ENCODE data around the gene SND1.

SND1 gene

DNA sequence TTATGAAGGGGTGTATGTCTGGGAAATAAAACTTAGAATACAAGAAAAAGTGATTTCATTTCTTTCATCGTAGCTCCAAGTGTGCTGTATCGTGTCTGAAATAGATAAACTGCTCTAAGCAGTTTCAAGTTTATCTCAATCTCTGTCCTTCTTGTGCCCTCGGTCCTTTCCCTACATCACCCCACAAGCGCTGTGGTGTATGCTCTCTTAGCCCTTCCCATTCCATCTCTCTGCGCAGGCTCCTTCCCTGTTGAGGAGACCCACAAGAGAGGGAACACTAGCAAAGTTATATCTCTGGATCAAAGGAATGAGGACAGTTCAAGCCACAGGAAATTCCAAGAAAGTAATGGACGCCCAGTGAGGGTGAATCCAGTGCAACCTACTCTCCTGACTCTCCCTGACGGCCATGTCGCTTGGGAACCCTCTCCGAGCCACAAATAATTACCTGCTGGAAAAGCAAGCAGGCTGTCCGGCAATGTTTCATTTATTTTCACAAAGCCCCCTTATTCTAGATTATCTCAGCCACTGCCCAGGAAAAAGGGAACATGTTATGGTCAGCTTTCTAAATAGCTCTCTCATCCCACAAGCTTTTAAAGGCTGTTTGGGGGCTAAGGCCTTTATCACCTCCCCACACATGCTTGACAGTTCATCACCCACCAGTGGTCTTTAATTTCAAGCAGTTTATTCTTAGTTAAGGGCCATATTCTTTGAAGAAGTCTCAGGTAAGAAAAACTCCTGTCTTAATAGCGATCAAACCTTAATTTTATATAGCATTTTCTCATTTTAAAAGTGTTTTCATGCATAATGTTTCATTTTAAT, 344.5 kb downstream of the SND1 start:
- FAIRE-seq (no peak), DNase-seq (ENCODE audit: insufficient read length, low spot score) (no peak)
- TF ChIP-seq, protein P1, sequence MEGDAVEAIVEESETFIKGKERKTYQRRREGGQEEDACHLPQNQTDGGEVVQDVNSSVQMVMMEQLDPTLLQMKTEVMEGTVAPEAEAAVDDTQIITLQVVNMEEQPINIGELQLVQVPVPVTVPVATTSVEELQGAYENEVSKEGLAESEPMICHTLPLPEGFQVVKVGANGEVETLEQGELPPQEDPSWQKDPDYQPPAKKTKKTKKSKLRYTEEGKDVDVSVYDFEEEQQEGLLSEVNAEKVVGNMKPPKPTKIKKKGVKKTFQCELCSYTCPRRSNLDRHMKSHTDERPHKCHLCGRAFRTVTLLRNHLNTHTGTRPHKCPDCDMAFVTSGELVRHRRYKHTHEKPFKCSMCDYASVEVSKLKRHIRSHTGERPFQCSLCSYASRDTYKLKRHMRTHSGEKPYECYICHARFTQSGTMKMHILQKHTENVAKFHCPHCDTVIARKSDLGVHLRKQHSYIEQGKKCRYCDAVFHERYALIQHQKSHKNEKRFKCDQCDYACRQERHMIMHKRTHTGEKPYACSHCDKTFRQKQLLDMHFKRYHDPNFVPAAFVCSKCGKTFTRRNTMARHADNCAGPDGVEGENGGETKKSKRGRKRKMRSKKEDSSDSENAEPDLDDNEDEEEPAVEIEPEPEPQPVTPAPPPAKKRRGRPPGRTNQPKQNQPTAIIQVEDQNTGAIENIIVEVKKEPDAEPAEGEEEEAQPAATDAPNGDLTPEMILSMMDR (IDR thresholded peaks at IDR 0.05; ENCODE audit: insufficient read depth, missing control alignments): no peak

DNA sequence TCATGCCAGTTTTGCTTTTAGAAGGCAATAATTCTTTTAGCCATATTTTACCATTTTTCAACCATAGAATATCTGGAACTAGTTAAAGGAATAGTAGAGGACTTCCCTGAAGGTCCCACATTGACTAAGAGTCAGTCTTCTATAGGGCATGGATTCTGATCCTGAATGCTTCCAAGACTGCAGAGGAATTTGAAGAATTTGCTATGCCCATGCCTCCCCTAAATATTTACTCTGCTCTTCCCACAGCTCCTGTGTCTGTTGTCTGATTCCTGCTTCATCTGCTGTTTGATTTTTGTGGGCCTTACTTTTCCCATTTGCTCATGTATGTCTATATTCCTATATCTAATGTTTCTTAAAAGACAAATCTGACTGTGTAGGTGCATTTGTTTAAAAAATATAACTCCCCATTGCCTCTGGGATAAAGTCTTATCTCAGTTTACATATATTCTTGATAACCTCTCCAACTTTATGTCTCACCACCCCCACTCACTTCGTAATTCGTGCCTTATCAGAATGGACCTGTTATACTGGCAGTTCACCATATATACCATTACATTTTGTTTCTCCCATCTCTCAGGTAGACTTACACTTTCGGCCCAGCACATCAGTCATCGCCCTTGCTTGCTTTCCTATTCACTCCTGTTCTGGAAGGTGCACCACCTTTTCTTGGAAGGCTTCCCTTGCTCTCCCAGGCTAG, 345.4 kb downstream of the SND1 start:
- DNase-seq (ENCODE audit: insufficient read length, low spot score): no peak
- TF ChIP-seq, protein P1 (IDR thresholded peaks at IDR 0.05; ENCODE audit: insufficient read depth, missing control alignments): no peak
- no peak for FAIRE-seq

DNA sequence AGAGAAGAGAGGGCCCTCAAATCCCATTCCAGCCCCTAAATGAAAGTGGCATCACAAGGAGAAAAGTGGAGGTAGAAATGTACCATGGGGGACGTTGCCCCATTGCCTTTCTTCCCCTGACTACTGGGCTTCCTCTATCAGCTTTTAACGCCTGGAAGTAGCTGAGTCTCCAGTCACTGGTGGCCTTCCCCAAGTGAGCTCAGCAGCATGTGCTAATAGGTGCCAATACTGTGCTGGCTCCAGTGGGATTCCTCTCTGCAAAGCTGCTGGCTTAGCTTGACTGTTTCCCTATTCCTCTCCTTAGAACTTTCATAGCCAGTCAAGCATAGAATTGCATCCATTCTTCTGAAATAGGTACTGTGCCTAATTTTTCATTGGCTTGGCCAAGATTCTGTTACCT, 346.7 kb downstream of the SND1 start:
- DNase-seq (ENCODE audit: insufficient read length, low spot score) (no peak), FAIRE-seq (no peak)
- TF ChIP-seq, protein P1 (IDR thresholded peaks at IDR 0.05; ENCODE audit: insufficient read depth, missing control alignments): no peak

DNA sequence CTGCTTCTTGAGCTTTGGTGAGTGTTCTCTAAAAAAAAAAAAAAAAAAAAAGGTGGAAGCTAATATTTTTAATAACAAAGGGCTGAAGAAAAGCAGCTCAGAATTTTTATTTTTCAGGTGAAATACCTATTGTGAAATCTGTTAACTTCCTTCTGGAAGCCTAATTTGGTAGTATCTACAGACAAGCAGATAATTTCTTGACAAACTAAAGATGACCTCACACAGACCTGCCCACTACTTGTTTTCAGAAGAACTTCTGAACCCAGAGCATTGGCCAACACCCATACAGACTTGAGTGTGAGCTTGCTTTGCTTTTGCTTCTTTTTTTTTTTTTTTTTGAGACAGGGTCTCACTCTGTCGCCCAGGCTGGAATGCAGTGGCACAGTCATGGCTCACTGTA, 348.1 kb downstream of the SND1 start:
- FAIRE-seq: no peak
- no peak for DNase-seq (ENCODE audit: insufficient read length, low spot score)
- TF ChIP-seq, protein P1 (IDR thresholded peaks at IDR 0.05; ENCODE audit: insufficient read depth, missing control alignments): no peak

DNA sequence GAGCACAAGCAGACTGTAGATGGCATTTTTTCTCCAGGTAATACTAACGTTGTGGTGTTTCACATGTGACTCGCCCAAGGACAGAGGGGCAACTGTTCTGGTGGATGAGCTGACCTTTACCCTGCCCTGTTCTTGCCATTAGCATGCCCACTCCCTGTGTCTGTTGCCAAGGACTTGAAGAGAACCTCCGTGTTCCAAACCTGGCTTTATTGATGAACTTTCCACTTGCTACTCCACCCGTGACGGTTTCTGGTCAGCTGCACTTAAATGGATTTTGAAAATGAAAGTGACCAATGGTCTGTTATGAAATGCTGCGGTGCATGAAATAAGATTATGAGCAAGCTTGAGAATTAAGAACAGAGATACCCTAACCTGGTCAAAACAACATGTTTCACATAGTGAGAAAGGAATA, 348.9 kb downstream of the SND1 start:
- TF ChIP-seq, protein P1 (IDR thresholded peaks at IDR 0.05; ENCODE audit: insufficient read depth, missing control alignments): no peak
- DNase-seq (ENCODE audit: insufficient read length, low spot score): no peak
- no peak for FAIRE-seq

DNA sequence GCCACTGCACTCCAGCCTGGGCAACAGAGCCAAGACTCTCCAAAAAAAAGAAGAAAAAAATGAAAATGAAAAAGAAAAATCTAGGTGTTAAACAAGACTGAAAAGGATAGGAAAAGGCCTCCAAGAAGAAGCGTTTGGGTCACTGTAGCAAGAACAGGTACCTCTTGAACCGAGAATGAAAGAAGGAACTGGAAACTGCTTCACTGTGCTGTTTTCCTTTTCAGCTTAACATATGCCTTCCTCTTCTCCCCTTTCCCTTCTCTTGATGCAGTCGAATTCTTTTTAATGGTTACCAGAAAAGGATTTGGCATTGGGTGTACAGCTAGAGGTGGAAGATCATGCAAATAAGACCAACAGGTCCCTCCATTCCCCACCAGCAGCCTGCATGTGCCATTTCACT, 351.2 kb downstream of the SND1 start:
- no peak for DNase-seq (ENCODE audit: insufficient read length, low spot score)
- TF ChIP-seq, protein P1 (IDR thresholded peaks at IDR 0.05; ENCODE audit: insufficient read depth, missing control alignments): no peak
- FAIRE-seq: no peak

DNA sequence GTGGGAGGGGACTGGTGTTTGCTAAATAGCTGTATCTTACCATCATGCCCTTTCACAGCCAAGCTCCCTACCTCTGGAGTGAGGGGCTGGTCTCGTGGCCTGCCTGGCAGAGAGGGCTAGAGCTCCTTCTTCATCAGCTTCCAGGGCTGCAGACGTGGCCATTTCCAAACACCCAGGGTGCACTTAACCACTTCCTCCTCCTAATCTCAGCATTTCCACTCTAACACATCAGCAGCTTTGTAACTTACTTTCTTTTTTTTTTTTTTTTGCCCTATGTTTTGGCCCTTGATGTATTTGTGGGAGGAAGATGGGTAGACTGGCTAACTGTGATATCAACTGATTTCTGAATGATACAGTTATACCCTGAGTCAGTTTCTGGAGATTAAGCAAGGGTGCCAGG, 351.8 kb downstream of the SND1 start:
- TF ChIP-seq, protein P1 (IDR thresholded peaks at IDR 0.05; ENCODE audit: insufficient read depth, missing control alignments): no peak
- DNase-seq (ENCODE audit: insufficient read length, low spot score) (no peak), FAIRE-seq (no peak)

Data from D721Med (cell line).